ENCODE results near the gene KCTD8. TPM values are rescaled to one million over a fixed set of nuclear protein-coding genes. Genes with fewer than 3 reads are reported as not detected.
"Not testable (repeated sequence)": the region's sequence is repeated elsewhere in the genome, so short reads cannot be mapped to it uniquely, and the experiment has no call there.

The KCTD8 gene
- total and polyA plus RNA-seq, 7 experiments from 2014 or later, result not detected

GRCh38 chr4:44181491-44182349 lies 266.9 kb downstream of the KCTD8 start:
- H3K4me3 ChIP-seq (ENCODE audit: low read length); H3K27me3 ChIP-seq (ENCODE audit: control insufficient read depth in 2 of 2, insufficient read depth in 2 of 2, low read length in 2 of 2); H3K36me3 Mint-ChIP-seq; H3K4me1 ChIP-seq (ENCODE audit: control insufficient read depth in 2 of 2, insufficient read depth in 2 of 2, low read length in 2 of 2); H3K27ac Mint-ChIP-seq; intact Hi-C loops (cut with micrococcal nuclease); H3K27me3 Mint-ChIP-seq; POLR2A ChIA-PET; H3K9me3 ChIP-seq (ENCODE audit: control insufficient read depth in 2 of 3, low read length in 3 of 3); H3K4me1 Mint-ChIP-seq; CTCF ChIA-PET; DNase-seq; H3K36me3 ChIP-seq (ENCODE audit: control insufficient read depth in 2 of 3, insufficient read depth in 3 of 3, low read length in 3 of 3); ATAC-seq; H3K27ac ChIP-seq (ENCODE audit: low read depth, low read length); H3K4me3 Mint-ChIP-seq: not testable (repeated sequence)
- peaks cover 0 to 20% (median 5%) of the 10 kb centered on the region in 11 donors for H3K9me3 Mint-ChIP-seq

DNA sequence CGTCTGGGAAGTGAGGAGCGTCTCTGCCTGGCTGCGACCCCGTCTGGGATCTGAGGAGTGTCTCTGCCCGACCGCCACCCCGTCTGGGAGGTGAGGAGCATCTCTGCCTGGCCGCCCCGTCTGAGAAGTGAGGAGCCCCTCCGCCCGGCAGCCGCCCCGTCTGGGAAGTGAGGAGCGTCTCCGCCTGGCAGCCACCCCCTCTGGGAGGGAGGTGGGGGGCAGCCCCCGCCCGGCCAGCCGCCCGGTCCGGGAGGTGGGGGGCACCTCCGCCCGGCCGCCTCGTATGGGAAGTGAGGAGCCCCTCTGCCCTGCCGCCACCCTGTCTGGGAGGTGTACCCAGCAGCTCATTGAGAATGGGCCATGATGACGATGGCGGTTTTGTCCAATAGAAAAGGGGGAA lies 280.8 kb downstream of the KCTD8 start:
- not testable (repeated sequence) for H3K27me3 Mint-ChIP-seq

GRCh38 chr4:44165938-44166337 lies 282.7 kb downstream of the KCTD8 start:
- intact Hi-C loops (cut with micrococcal nuclease), result no loop called here
- Histone ChIP-seq H3K4me1 (ENCODE audit: control insufficient read depth in 2 of 2, insufficient read depth in 2 of 2, low read length in 2 of 2) (no peaks in the 10 kb centered on the region), H3K27me3 (ENCODE audit: control insufficient read depth in 2 of 2, insufficient read depth in 2 of 2, low read length in 2 of 2) (no peaks in the 10 kb centered on the region), H3K4me3 (ENCODE audit: low read length) (no peak overlapping the region), H3K27ac (ENCODE audit: low read depth, low read length) (no peak overlapping the region), H3K9me3 (ENCODE audit: control insufficient read depth in 2 of 3, low read length in 3 of 3) (no peaks in the 10 kb centered on the region), H3K36me3 (ENCODE audit: control insufficient read depth in 2 of 3, insufficient read depth in 3 of 3, low read length in 3 of 3) (no peaks in the 10 kb centered on the region)
- DNase-seq (no peak), ATAC-seq (no peak)
- Mint-ChIP-seq H3K36me3 (peaks cover 0 to 5% (median 0%) of the 10 kb centered on the region in 5 donors), H3K4me3 (no peak overlapping the region), H3K4me1 (no peaks in the 10 kb centered on the region), H3K9me3 (peaks cover 0 to 15% (median 7%) of the 10 kb centered on the region in 11 donors), H3K27me3 (no peaks in the 10 kb centered on the region), H3K27ac (no peak overlapping the region)
- POLR2A ChIA-PET, result no interaction called here
- CTCF ChIA-PET, result no interaction called here

More for the DNA sequence above, 280.8 kb downstream of the KCTD8 start:
- intact Hi-C loops (cut with micrococcal nuclease); POLR2A ChIA-PET; H3K36me3 ChIP-seq (ENCODE audit: control insufficient read depth in 2 of 3, insufficient read depth in 3 of 3, low read length in 3 of 3); H3K36me3 Mint-ChIP-seq; H3K4me3 ChIP-seq (ENCODE audit: low read length); H3K9me3 ChIP-seq (ENCODE audit: control insufficient read depth in 2 of 3, low read length in 3 of 3); H3K27ac Mint-ChIP-seq; H3K4me1 ChIP-seq (ENCODE audit: control insufficient read depth in 2 of 2, insufficient read depth in 2 of 2, low read length in 2 of 2); CTCF ChIA-PET; H3K4me1 Mint-ChIP-seq; ATAC-seq; H3K4me3 Mint-ChIP-seq; DNase-seq; H3K27ac ChIP-seq (ENCODE audit: low read depth, low read length); H3K27me3 ChIP-seq (ENCODE audit: control insufficient read depth in 2 of 2, insufficient read depth in 2 of 2, low read length in 2 of 2): not testable (repeated sequence)
- peaks cover 0 to 18% (median 7%) of the 10 kb centered on the region in 11 donors for H3K9me3 Mint-ChIP-seq

- Histone ChIP-seq H3K36me3 (ENCODE audit: control insufficient read depth in 2 of 3, insufficient read depth in 3 of 3, low read length in 3 of 3) (no peaks in the 10 kb centered on the region), H3K27ac (ENCODE audit: low read depth, low read length) (no peak overlapping the region), H3K9me3 (ENCODE audit: control insufficient read depth in 2 of 3, low read length in 3 of 3) (no peaks in the 10 kb centered on the region), H3K4me3 (ENCODE audit: low read length) (no peak overlapping the region), H3K4me1 (ENCODE audit: control insufficient read depth in 2 of 2, insufficient read depth in 2 of 2, low read length in 2 of 2) (no peaks in the 10 kb centered on the region), H3K27me3 (ENCODE audit: control insufficient read depth in 2 of 2, insufficient read depth in 2 of 2, low read length in 2 of 2) (no peaks in the 10 kb centered on the region)
- ChIA-PET POLR2A (no interaction called here), CTCF (no interaction called here)
- H3K36me3 Mint-ChIP-seq, result no peaks in the 10 kb centered on the region
- DNase-seq, result no peak
- intact Hi-C loops (cut with micrococcal nuclease), result no loop called here
- H3K27me3 Mint-ChIP-seq, result no peaks in the 10 kb centered on the region
- peaks cover 0 to 14% (median 5%) of the 10 kb centered on the region in 11 donors for H3K9me3 Mint-ChIP-seq
- H3K4me1 Mint-ChIP-seq, result no peaks in the 10 kb centered on the region
- H3K27ac Mint-ChIP-seq, result no peak overlapping the region
- no peak for ATAC-seq
- H3K4me3 Mint-ChIP-seq, result no peak overlapping the region
These were observed 285.9 kb downstream of the KCTD8 start for GRCh38 chr4:44162538-44163270.

DNA sequence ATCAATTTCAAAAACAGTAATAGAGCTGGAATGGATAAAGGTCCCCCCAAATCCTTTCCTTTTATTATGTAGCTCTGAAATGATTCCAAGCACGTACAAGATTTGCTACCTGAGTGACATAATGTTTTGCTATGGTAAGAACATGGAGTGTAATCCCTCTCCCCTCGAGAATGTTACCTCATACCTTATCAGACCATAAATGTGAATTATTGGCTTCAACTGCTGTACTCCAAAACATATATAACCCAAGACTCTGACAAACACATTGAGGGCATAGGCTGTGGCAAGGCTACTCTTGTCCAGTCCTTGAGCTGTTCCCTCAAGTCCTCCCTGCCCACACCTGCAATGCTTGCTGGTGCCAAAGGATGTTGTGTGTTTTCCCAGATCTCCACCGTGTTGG lies 286.9 kb downstream of the KCTD8 start:
- Histone ChIP-seq H3K9me3 (ENCODE audit: control insufficient read depth in 2 of 3, low read length in 3 of 3) (no peaks in the 10 kb centered on the region), H3K27ac (ENCODE audit: low read depth, low read length) (no peak overlapping the region), H3K4me1 (ENCODE audit: control insufficient read depth in 2 of 2, insufficient read depth in 2 of 2, low read length in 2 of 2) (no peaks in the 10 kb centered on the region), H3K36me3 (ENCODE audit: control insufficient read depth in 2 of 3, insufficient read depth in 3 of 3, low read length in 3 of 3) (no peaks in the 10 kb centered on the region), H3K27me3 (ENCODE audit: control insufficient read depth in 2 of 2, insufficient read depth in 2 of 2, low read length in 2 of 2) (no peaks in the 10 kb centered on the region), H3K4me3 (ENCODE audit: low read length) (no peak overlapping the region)
- ChIA-PET POLR2A (no interaction called here), CTCF (interaction anchor here (0.6 kb wide), 1 partner anchor 38 kb away, joined by 3 read pairs; no protein-coding TSS in a partner anchor)
- Mint-ChIP-seq H3K27me3 (no peaks in the 10 kb centered on the region), H3K9me3 (peaks cover 0 to 19% (median 5%) of the 10 kb centered on the region in 11 donors), H3K4me3 (no peak overlapping the region), H3K4me1 (no peaks in the 10 kb centered on the region), H3K27ac (no peak overlapping the region), H3K36me3 (no peaks in the 10 kb centered on the region)
- no peak for DNase-seq
- intact Hi-C loops (cut with micrococcal nuclease), result no loop called here
- no peak for ATAC-seq

DNA sequence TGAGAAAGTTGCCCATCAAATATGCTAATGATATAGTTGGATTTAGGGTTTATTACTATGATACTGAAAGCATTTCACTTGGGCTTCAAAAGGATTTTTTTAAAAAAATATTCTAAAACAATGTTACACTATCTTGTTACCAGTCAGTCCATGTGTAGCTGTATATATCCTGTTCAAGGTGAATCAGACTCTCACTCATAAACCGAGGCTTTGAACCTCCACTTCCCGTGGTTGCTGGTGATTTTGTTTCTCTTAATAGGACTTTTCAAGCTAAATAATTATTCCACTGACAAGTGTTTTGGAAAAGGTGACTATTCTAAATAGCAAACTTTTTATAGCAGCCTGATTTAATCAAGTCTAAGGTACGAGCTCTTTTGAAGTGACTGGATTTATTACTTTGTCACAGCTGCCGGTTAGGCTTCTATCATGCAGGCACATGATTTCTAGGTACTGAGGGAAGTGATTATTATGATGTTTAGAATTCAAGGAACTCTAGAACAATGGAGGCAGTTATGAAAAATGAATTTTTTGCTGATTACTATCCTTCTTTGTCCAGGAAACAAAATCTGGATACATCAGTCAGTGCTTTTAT lies 287.7 kb downstream of the KCTD8 start:
- no peak overlapping the region for H3K4me3 ChIP-seq (ENCODE audit: low read length)
- H3K36me3 Mint-ChIP-seq, result no peaks in the 10 kb centered on the region
- no peak overlapping the region for H3K27ac ChIP-seq (ENCODE audit: low read depth, low read length)
- H3K9me3 Mint-ChIP-seq, result peaks cover 0 to 20% (median 8%) of the 10 kb centered on the region in 11 donors
- no peak overlapping the region for H3K27ac Mint-ChIP-seq
- no peak for DNase-seq
- no peaks in the 10 kb centered on the region for H3K36me3 ChIP-seq (ENCODE audit: control insufficient read depth in 2 of 3, insufficient read depth in 3 of 3, low read length in 3 of 3)
- no peaks in the 10 kb centered on the region for H3K4me1 ChIP-seq (ENCODE audit: control insufficient read depth in 2 of 2, insufficient read depth in 2 of 2, low read length in 2 of 2)
- H3K4me3 Mint-ChIP-seq, result no peak overlapping the region
- ATAC-seq, result no peak
- POLR2A ChIA-PET, result no interaction called here
- no peaks in the 10 kb centered on the region for H3K4me1 Mint-ChIP-seq
- no peaks in the 10 kb centered on the region for H3K27me3 ChIP-seq (ENCODE audit: control insufficient read depth in 2 of 2, insufficient read depth in 2 of 2, low read length in 2 of 2)
- no peaks in the 10 kb centered on the region for H3K9me3 ChIP-seq (ENCODE audit: control insufficient read depth in 2 of 3, low read length in 3 of 3)
- CTCF ChIA-PET, result interaction anchor here (0.6 kb wide), 1 partner anchor 37 kb away, joined by 3 read pairs; no protein-coding TSS in a partner anchor
- no peaks in the 10 kb centered on the region for H3K27me3 Mint-ChIP-seq
- intact Hi-C loops (cut with micrococcal nuclease), result no loop called here

All from naive thymus-derived CD4-positive, alpha-beta T cell (primary cell).